ENCODE data around the gene FAM171A2.
"Not testable (repeated sequence)": the region's sequence is repeated elsewhere in the genome, so short reads cannot be mapped to it uniquely, and the experiment has no call there.

The FAM171A2 gene

GRCh38 chr17:44344939-44345453 lies 18.7 kb downstream of the FAM171A2 start, which contains the start of gene GRN:
TSS of gene GRN (plus strand) at chr17:44345302. CDS start at chr17:44349165, 3,863 bp downstream.
- peak; percentile 98 for DNase-seq

GRCh38 chr17:44343510-44344209 lies 20.0 kb downstream of the FAM171A2 start:
- DNase-seq = no peak

GRCh38 chr17:44340553-44340952 lies 23.1 kb downstream of the FAM171A2 start:
- not testable (repeated sequence) for DNase-seq

- no peak for DNase-seq
Observed at GRCh38 chr17:44338702-44339101, 25.0 kb downstream of the FAM171A2 start.

GRCh38 chr17:44335968-44336367 lies 27.7 kb downstream of the FAM171A2 start:
- DNase-seq = no peak

- DNase-seq = no peak
Observed at GRCh38 chr17:44335564-44335963, 28.1 kb downstream of the FAM171A2 start.

GRCh38 chr17:44334727-44335126 lies 28.9 kb downstream of the FAM171A2 start:
- DNase-seq = no peak

- no peak for DNase-seq
Observed at GRCh38 chr17:44334315-44334714, 29.3 kb downstream of the FAM171A2 start.

- no peak for DNase-seq
Observed at GRCh38 chr17:44333371-44333770, 30.3 kb downstream of the FAM171A2 start.

GRCh38 chr17:44331249-44331760 lies 32.3 kb downstream of the FAM171A2 start:
- peak; percentile 79 for DNase-seq

GRCh38 chr17:44330263-44330662 lies 33.4 kb downstream of the FAM171A2 start:
- not testable (repeated sequence) for DNase-seq

- not testable (repeated sequence) for DNase-seq
Observed at GRCh38 chr17:44329516-44329915, 34.1 kb downstream of the FAM171A2 start.

- no peak for DNase-seq
Observed at GRCh38 chr17:44327715-44328449, 35.8 kb downstream of the FAM171A2 start.

GRCh38 chr17:44326861-44327444 lies 36.7 kb downstream of the FAM171A2 start:
- DNase-seq = peak; percentile 98

GRCh38 chr17:44324571-44325275 lies 38.9 kb downstream of the FAM171A2 start, which contains the start of gene SLC25A39:
TSS of gene SLC25A39 (minus strand) at chr17:44324823. CDS start at chr17:44323562, 1,261 bp downstream.
- DNase-seq = peak; percentile 96

GRCh38 chr17:44324092-44324570 lies 39.5 kb downstream of the FAM171A2 start:
- no peak for DNase-seq

- no peak for DNase-seq
Observed at GRCh38 chr17:44323359-44324091, 40.1 kb downstream of the FAM171A2 start.

- no peak for DNase-seq
Observed at GRCh38 chr17:44322236-44322895, 41.3 kb downstream of the FAM171A2 start.

GRCh38 chr17:44321246-44322120 lies 42.2 kb downstream of the FAM171A2 start:
- DNase-seq = no peak

- no peak for DNase-seq
Observed at GRCh38 chr17:44320066-44320465, 43.6 kb downstream of the FAM171A2 start.

Measured in femur (tissue), 1 donor.